Neural progenitor cell (in vitro differentiated cells): ENCODE data around the gene KIRREL3. TPM values are rescaled to one million over a fixed set of nuclear protein-coding genes. Genes with fewer than 3 reads are reported as not detected.

Experiments
- DNase-seq: peaks from one replicate; pipeline ENCODE4 v3.0.0-alpha.2; 2016; ENCODE audit warnings: low spot score
- H2AFZ ChIP-seq: fragments of 200-600 bp; sonication (generic); replicated peaks from 2 replicates; pipeline ENCODE4 v1.6.1; 2016; ENCODE audit warnings: antibody characterized with exemption
- H3F3A ChIP-seq: fragments of 200-600 bp; sonication (generic); 2 replicates; pipeline ENCODE4 v1.6.1; 2016; ENCODE audit warnings: antibody characterized with exemption, low read depth
- H3K27ac ChIP-seq: fragments of 200-600 bp; sonication (generic); 2 replicates; pipeline ENCODE4 v1.5.1; 2016; ENCODE audit warnings: mild to moderate bottlenecking
- H3K27me3 ChIP-seq: fragments of 200-600 bp; sonication (generic); 2 replicates; pipeline ENCODE4 v1.6.1; 2016; ENCODE audit warnings: mild to moderate bottlenecking, moderate library complexity
- H3K36me3 ChIP-seq: fragments of 200-600 bp; sonication (generic); 2 replicates; pipeline ENCODE4 v1.5.1; 2016
- H3K4me1 ChIP-seq: fragments of 200-600 bp; sonication (generic); 2 replicates; pipeline ENCODE4 v1.6.1; 2016; ENCODE audit warnings: mixed run types
- H3K4me2 ChIP-seq: fragments of 200-600 bp; sonication (generic); 2 replicates; pipeline ENCODE4 v1.6.1; 2016
- H3K4me3 ChIP-seq: fragments of 200-600 bp; sonication (generic); 2 replicates; pipeline ENCODE4 v1.5.1; 2016
- H3K79me2 ChIP-seq: fragments of 200-600 bp; sonication (generic); 2 replicates; pipeline ENCODE4 v1.6.1; 2016; ENCODE audit warnings: low read depth
- H3K9ac ChIP-seq: fragments of 200-600 bp; sonication (generic); 2 replicates; pipeline ENCODE4 v1.6.1; 2016
- H3K9me3 ChIP-seq: fragments of 200-600 bp; sonication (generic); 2 replicates; pipeline ENCODE4 v1.5.1; 2016; ENCODE audit warnings: low read depth
- H4K20me1 ChIP-seq: fragments of 200-600 bp; sonication (generic); 2 replicates; pipeline ENCODE4 v1.6.1; 2016; ENCODE audit warnings: low read depth
- H3K27ac Mint-ChIP-seq: 3 replicates; pipeline ENCODE4 v1.8.0; 2021; ENCODE audit warnings: mixed read lengths
- H3K27me3 Mint-ChIP-seq: 2 replicates; pipeline ENCODE4 v1.8.0; 2022; ENCODE audit warnings: low read depth, mild to moderate bottlenecking, inconsistent platforms, moderate library complexity, mixed read lengths; ENCODE audit not compliant: insufficient read depth
- H3K36me3 Mint-ChIP-seq: 3 replicates; pipeline ENCODE4 v1.8.0; 2021; ENCODE audit warnings: mixed read lengths
- H3K4me1 Mint-ChIP-seq: 3 replicates; pipeline ENCODE4 v1.8.0; 2021; ENCODE audit warnings: mixed read lengths
- H3K4me3 Mint-ChIP-seq: 3 replicates; pipeline ENCODE4 v1.8.0; 2021; ENCODE audit warnings: mild to moderate bottlenecking, moderate library complexity, mixed read lengths
- H3K9me3 Mint-ChIP-seq: 3 replicates; pipeline ENCODE4 v1.8.0; 2020; ENCODE audit warnings: mixed read lengths
- CTCF ChIP-seq: fragments of 200-600 bp; sonication (generic); IDR thresholded peaks from 2 replicates; pipeline ENCODE4 v1.5.1; 2017; ENCODE audit warnings: antibody characterized with exemption, mild to moderate bottlenecking
- EZH2 ChIP-seq: fragments of 200-600 bp; sonication (generic); IDR thresholded peaks from 2 replicates; pipeline ENCODE4 v1.6.1; 2017; ENCODE audit warnings: antibody characterized with exemption, mild to moderate bottlenecking, moderate library complexity
- EZH2phosphoT487 ChIP-seq: fragments of 200-600 bp; sonication (generic); IDR thresholded peaks from 2 replicates; pipeline ENCODE4 v1.6.1; 2017; ENCODE audit warnings: antibody characterized with exemption
- total RNA-seq: library from RNA; depleted of rRNA; stranded (reverse); fragments of >200 nt; gene quantifications from 2 replicates; pipeline ENCODE4 v1.2.3, GENCODE V29; 2015; ENCODE audit warnings: low replicate concordance

KIRREL3 gene
- total RNA-seq, 1 donor from 2014 or later, result 1.1 TPM

DNA sequence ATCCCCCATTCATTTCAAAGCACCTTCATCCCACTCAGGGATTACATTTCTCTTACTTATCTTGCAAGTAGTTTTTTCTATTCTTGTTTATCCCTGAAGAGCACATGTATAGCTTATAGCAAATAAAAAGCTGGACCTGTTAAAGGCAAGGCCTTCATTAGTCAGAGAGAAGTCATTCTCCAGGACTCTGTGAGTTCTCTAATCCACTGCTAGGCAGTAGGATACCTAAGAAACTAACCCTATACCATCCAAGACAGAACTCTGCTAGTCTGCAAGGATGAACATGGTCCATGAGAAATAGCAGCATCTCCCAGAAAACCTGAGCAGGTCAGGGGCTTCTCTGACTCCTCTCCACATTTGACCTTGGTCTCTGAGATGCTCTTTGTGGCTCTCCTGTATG lies 104.5 kb downstream of the KIRREL3 start:
- no peak overlapping the region for H3K4me3 Mint-ChIP-seq
- Histone ChIP-seq H3K27ac (no peak overlapping the region), H3K79me2 (no peaks in the 10 kb centered on the region), H3K4me1 (peaks cover 41% of the 10 kb centered on the region), H3F3A (peaks cover 6% of the 10 kb centered on the region), H3K4me2 (no peak overlapping the region), H3K4me3 (no peak overlapping the region), H3K27me3 (no peaks in the 10 kb centered on the region), H3K9ac (no peak overlapping the region), H4K20me1 (no peaks in the 10 kb centered on the region), H3K36me3 (no peaks in the 10 kb centered on the region), H3K9me3 (peaks cover 3% of the 10 kb centered on the region), H2AFZ (no peak overlapping the region)
- H3K27ac Mint-ChIP-seq, result no peak overlapping the region
- H3K9me3 Mint-ChIP-seq, result peaks cover 18% of the 10 kb centered on the region
- TF ChIP-seq EZH2phosphoT487 (no peak), CTCF (no peak)
- H3K4me1 Mint-ChIP-seq, result peaks cover 13% of the 10 kb centered on the region
- H3K36me3 Mint-ChIP-seq, result no peaks in the 10 kb centered on the region
- H3K27me3 Mint-ChIP-seq, result no peaks in the 10 kb centered on the region
- no peak for DNase-seq

DNA sequence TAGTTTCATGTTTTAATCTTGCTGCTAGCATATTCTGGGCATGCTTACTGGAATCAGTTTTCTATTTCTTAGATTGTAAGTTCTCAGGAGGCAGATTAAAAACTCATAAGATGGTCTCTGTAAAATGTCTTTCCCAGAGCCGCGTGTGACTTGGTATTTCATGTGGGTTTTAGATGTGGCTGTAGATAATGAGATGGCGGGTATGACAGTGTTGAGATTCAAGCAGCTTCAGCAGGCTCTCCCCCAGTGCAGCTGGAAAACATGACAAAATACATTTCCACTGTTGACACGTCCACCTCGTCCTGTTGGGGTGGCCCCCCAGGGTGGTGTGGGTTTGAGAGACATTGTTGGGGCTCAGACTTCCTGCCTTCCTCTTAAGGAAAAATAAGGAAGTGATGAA lies 106.8 kb downstream of the KIRREL3 start:
- TF ChIP-seq CTCF, result no peak
- TF ChIP-seq EZH2phosphoT487, result no peak
- no peak for TF ChIP-seq EZH2
- H3F3A ChIP-seq, result peaks cover 14% of the 10 kb centered on the region
- no peaks in the 10 kb centered on the region for H3K79me2 ChIP-seq
- no peaks in the 10 kb centered on the region for H3K9me3 ChIP-seq
- H3K27me3 Mint-ChIP-seq, result no peaks in the 10 kb centered on the region
- H2AFZ ChIP-seq, result no peak overlapping the region
- peaks cover 43% of the 10 kb centered on the region for H3K4me1 ChIP-seq
- no peaks in the 10 kb centered on the region for H3K36me3 Mint-ChIP-seq
- no peak for DNase-seq
- no peak overlapping the region for H3K4me3 Mint-ChIP-seq
- H3K9ac ChIP-seq, result no peak overlapping the region
- no peak overlapping the region for H3K4me3 ChIP-seq
- H3K36me3 ChIP-seq, result no peaks in the 10 kb centered on the region
- H3K27ac Mint-ChIP-seq, result no peak overlapping the region
- H4K20me1 ChIP-seq, result no peaks in the 10 kb centered on the region
- no peak overlapping the region for H3K27ac ChIP-seq
- peaks cover 18% of the 10 kb centered on the region for H3K9me3 Mint-ChIP-seq
- H3K4me2 ChIP-seq, result no peak overlapping the region
- no peaks in the 10 kb centered on the region for H3K27me3 ChIP-seq
- H3K4me1 Mint-ChIP-seq, result peaks cover 21% of the 10 kb centered on the region

GRCh38 chr11:126892756-126893155 lies 107.8 kb downstream of the KIRREL3 start:
- no peak overlapping the region for H3K27ac Mint-ChIP-seq
- Histone ChIP-seq H3K4me2 (no peak overlapping the region), H3K9ac (no peak overlapping the region), H3K36me3 (no peaks in the 10 kb centered on the region), H3K27me3 (no peaks in the 10 kb centered on the region), H2AFZ (no peak overlapping the region), H3K4me3 (no peak overlapping the region), H4K20me1 (no peaks in the 10 kb centered on the region), H3K9me3 (no peaks in the 10 kb centered on the region), H3K79me2 (no peaks in the 10 kb centered on the region), H3K27ac (no peak overlapping the region), H3K4me1 (peaks cover 33% of the 10 kb centered on the region), H3F3A (peaks cover 14% of the 10 kb centered on the region)
- peaks cover 25% of the 10 kb centered on the region for H3K4me1 Mint-ChIP-seq
- no peak overlapping the region for H3K4me3 Mint-ChIP-seq
- H3K36me3 Mint-ChIP-seq, result no peaks in the 10 kb centered on the region
- H3K27me3 Mint-ChIP-seq, result no peaks in the 10 kb centered on the region
- DNase-seq, result peak; percentile 21
- peaks cover 18% of the 10 kb centered on the region for H3K9me3 Mint-ChIP-seq
- TF ChIP-seq EZH2 (no peak), EZH2phosphoT487 (no peak), CTCF (no peak)
